SU-DHL-6 (cell line): Measurements from ENCODE around the gene LYZL1.

ENCODE experiments used
- H2AFZ ChIP-seq: fragments of 200-600 bp; sonication (generic); 2 replicates; pipeline ENCODE4 v1.6.1; 2014; ENCODE audit warnings: low read depth, mild to moderate bottlenecking, moderate library complexity, mixed read lengths, antibody characterized with exemption, low read length; ENCODE audit not compliant: severe bottlenecking
- H3F3A ChIP-seq: fragments of 200-600 bp; shearing (Covaris generic); 2 replicates; pipeline ENCODE4 v1.6.0; 2016; ENCODE audit warnings: antibody characterized with exemption, mild to moderate bottlenecking; ENCODE audit not compliant: insufficient read depth
- H3K27ac ChIP-seq: fragments of 200-600 bp; sonication (generic); 2 replicates; pipeline ENCODE4 v1.5.1; 2016; ENCODE audit warnings: low read depth, mild to moderate bottlenecking, low read length, moderate library complexity, mixed read lengths
- H3K27me3 ChIP-seq: fragments of 200-600 bp; sonication (generic), shearing (Covaris generic); 2 replicates; pipeline ENCODE4 v1.6.0; 2014; ENCODE audit warnings: mild to moderate bottlenecking, low read length
- H3K36me3 ChIP-seq: fragments of 200-600 bp; sonication (generic); 2 replicates; pipeline ENCODE4 v1.6.1; 2014; ENCODE audit warnings: mild to moderate bottlenecking, low read length, mixed read lengths
- H3K4me2 ChIP-seq: fragments of 300-600, 200-600 bp; shearing (Covaris generic), sonication (generic); 2 replicates; pipeline ENCODE4 v1.6.0; 2014; ENCODE audit warnings: low read length, low read depth, mild to moderate bottlenecking; ENCODE audit not compliant: poor library complexity, severe bottlenecking
- H3K4me3 ChIP-seq: fragments of 200-600 bp; sonication (generic); 2 replicates; pipeline ENCODE4 v1.5.1; 2014; ENCODE audit warnings: antibody characterized with exemption, low read length, mild to moderate bottlenecking, mixed read lengths; ENCODE audit not compliant: insufficient read depth, poor library complexity, severe bottlenecking
- H3K79me2 ChIP-seq: fragments of 200-600 bp; sonication (generic); 2 replicates; pipeline ENCODE4 v1.6.1; 2014; ENCODE audit warnings: mild to moderate bottlenecking, low read length, moderate library complexity; ENCODE audit not compliant: insufficient read depth
- H3K9ac ChIP-seq: fragments of 200-600 bp; sonication (generic); 2 replicates; pipeline ENCODE4 v1.7.0; 2014; ENCODE audit warnings: mild to moderate bottlenecking, low read length
- H3K9me2 ChIP-seq: fragments of 200-600 bp; sonication (generic); replicated peaks from 2 replicates; pipeline ENCODE4 v1.6.1; 2014; ENCODE audit warnings: low read length; ENCODE audit not compliant: insufficient read depth
- H3K9me3 ChIP-seq: fragments of 200-600 bp; sonication (generic); 2 replicates; pipeline ENCODE4 v1.6.1; 2014; ENCODE audit warnings: low read length, mixed read lengths; ENCODE audit not compliant: insufficient read depth
- H4K20me1 ChIP-seq: fragments of 200-600 bp; sonication (generic); 2 replicates; pipeline ENCODE4 v1.6.1; 2014; ENCODE audit warnings: low read depth, mild to moderate bottlenecking, antibody characterized with exemption, low read length, moderate library complexity, mixed read lengths
- CTCF ChIP-seq: fragments of 200-600 bp; sonication (generic); IDR thresholded peaks from one replicate; pipeline ENCODE4 v1.5.1; 2017; ENCODE audit warnings: antibody characterized with exemption, mild to moderate bottlenecking, low read length, moderate library complexity; ENCODE audit not compliant: insufficient read depth, poor library complexity, severe bottlenecking
- EZH2phosphoT487 ChIP-seq: fragments of 200-600 bp; sonication (generic), shearing (Covaris generic); conservative IDR thresholded peaks from 2 replicates; pipeline ENCODE4 v1.6.1; 2018; ENCODE audit warnings: mild to moderate bottlenecking, antibody characterized with exemption, low read length, moderate library complexity, mixed read lengths

LYZL1 gene

GRCh38 chr10:29326886-29327745 is 38.2 kb downstream of the LYZL1 start:
- Histone ChIP-seq H3K4me2 (no peak overlapping the region), H3K9ac (no peak overlapping the region), H3K27ac (no peak overlapping the region), H3K79me2 (no peaks in the 10 kb centered on the region), H3K36me3 (no peaks in the 10 kb centered on the region), H3K27me3 (no peaks in the 10 kb centered on the region), H3F3A (no peaks in the 10 kb centered on the region), H4K20me1 (no peaks in the 10 kb centered on the region), H3K4me3 (no peak overlapping the region), H3K9me3 (no peaks in the 10 kb centered on the region), H3K9me2 (no peaks in the 10 kb centered on the region), H2AFZ (no peak overlapping the region)
- TF ChIP-seq EZH2phosphoT487 (no peak), CTCF (no peak)

GRCh38 chr10:29327746-29328102 is 38.9 kb downstream of the LYZL1 start:
- no peaks in the 10 kb centered on the region for H3K36me3 ChIP-seq
- no peak overlapping the region for H3K27ac ChIP-seq
- no peak overlapping the region for H3K4me2 ChIP-seq
- H4K20me1 ChIP-seq = no peaks in the 10 kb centered on the region
- no peak overlapping the region for H2AFZ ChIP-seq
- H3K9me3 ChIP-seq = no peaks in the 10 kb centered on the region
- no peaks in the 10 kb centered on the region for H3F3A ChIP-seq
- no peaks in the 10 kb centered on the region for H3K9me2 ChIP-seq
- H3K79me2 ChIP-seq = no peaks in the 10 kb centered on the region
- TF ChIP-seq EZH2phosphoT487 (no peak), CTCF (no peak)
- H3K4me3 ChIP-seq = no peak overlapping the region
- H3K27me3 ChIP-seq = no peaks in the 10 kb centered on the region
- H3K9ac ChIP-seq = no peak overlapping the region

- Histone ChIP-seq H3K27ac (no peak overlapping the region), H3K4me3 (no peak overlapping the region), H2AFZ (no peak overlapping the region), H3K9me3 (no peaks in the 10 kb centered on the region), H3K4me2 (no peak overlapping the region), H3K9me2 (no peaks in the 10 kb centered on the region), H4K20me1 (no peaks in the 10 kb centered on the region), H3K9ac (no peak overlapping the region), H3F3A (no peaks in the 10 kb centered on the region), H3K27me3 (no peaks in the 10 kb centered on the region), H3K36me3 (no peaks in the 10 kb centered on the region), H3K79me2 (no peaks in the 10 kb centered on the region)
- TF ChIP-seq EZH2phosphoT487 = no peak
- TF ChIP-seq CTCF = no peak
These were observed 40.1 kb downstream of the LYZL1 start for GRCh38 chr10:29328983-29329382.
